Stimulated activated naive CD4-positive, alpha-beta T cell (primary cell): Measurements from ENCODE around the gene CDC42EP3.

Source experiments
- DNase-seq, 6 experiments: peaks; one replicate each; lab custom pipeline; 2025; lab: John Stamatoyannopoulos, UW

Gene CDC42EP3

DNA sequence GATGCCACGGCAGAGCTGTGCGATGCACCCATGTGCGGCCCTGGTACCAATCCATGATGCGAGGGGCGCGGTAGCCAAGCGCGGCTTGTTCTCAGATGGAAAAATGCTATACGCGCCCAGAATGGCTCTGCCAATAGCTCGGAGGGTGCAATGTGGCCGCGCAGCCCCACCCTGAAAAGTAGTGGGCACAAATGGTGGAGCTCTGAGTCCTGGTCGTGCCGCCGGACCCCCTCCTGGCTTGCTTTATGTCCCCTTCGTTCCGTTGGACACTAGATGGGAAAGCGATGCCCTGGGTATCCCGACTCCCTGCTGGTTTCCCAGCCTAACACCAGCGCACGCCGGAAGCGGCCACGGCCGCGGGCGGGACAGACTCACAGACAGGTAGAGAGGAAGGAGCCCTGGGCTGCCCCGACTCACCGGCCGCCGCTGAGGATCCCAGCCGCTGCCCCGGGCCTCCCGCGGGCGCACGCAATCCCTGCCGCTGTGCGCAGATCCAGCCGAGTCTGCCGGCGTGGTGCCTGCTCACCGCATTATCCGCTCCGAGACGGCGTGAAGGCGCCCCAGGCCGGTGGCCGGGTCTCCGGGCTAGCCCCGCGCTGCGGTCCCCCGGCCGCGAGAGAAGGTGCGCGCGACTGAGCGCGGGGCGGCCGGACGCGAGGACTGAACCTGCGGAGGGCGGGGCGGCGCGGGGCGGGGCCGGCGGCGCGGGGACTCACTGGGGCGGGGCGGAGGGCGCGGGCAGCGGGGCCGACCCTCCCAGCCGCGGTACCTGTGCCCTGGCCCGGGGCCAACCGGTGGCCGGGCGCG lies at the start of gene CDC42EP3:
TSS of gene CDC42EP3 (minus strand) at position 634 of the 807 bp plus-strand sequence. CDS start 25,055 bp downstream, outside the sequence.
- peak; percentile 10 to 65 (median 53) for DNase-seq

- no peak for DNase-seq
Observed at GRCh38 chr2:37721201-37721560, 49.7 kb upstream of the CDC42EP3 start.

DNA sequence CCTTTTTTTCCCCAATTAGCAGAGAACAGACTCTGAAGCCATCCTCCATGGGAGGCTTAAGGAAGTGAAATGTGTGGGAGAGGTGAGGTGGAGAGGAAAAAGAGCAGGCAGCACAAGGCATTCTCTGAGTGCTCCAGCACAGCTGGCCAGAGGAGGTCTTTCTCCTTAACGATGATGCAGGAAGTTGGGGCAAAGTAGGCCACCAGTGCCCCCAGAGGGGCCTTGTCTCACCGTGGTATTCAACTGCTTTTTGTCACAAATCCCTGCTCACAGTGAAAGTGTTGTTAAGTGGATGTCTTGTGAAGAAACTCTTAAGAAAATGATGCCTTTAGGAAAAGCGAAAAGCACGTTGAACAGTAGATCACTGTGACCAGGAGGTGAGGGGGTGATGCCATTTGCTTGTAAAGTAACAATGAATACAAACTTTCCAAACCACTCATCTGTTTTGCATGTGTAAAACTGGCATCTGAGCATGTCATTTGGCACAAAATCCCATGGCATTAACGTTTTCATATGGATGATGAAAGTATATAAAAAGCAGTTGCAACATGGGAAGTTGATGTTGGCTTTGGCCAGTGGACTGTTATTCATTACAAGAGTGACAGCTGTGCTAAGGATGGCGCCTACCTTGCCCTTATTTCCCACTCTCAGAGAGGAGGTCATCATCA lies 49.2 kb upstream of the CDC42EP3 start:
- no peak for DNase-seq

- no peak for DNase-seq
Observed at GRCh38 chr2:37718515-37719161, 47.2 kb upstream of the CDC42EP3 start.

GRCh38 chr2:37713258-37713700 lies 41.8 kb upstream of the CDC42EP3 start:
- DNase-seq, result no peak

DNA sequence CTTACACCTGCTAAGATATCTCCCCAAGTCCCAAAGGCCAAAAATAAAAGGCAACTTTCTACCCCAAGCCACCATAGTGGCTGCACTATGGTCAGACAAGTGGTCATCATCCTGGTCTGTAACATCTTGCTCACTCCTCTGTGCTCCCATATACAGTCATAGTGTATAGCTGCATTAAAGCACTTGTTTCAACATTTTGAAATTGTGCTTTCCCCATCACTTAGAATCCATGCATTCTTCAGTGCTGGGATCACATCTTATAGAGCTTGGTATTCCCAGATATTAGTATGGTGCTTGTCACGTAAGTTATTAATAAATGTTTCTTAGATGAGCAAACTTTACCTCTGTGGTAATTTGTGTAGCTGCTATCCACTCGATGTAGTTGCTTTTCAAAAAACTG lies 40.4 kb upstream of the CDC42EP3 start:
- no peak for DNase-seq

GRCh38 chr2:37711308-37711731 lies 39.9 kb upstream of the CDC42EP3 start:
- peak in 1 of 6 experiments; percentile 27 for DNase-seq

DNA sequence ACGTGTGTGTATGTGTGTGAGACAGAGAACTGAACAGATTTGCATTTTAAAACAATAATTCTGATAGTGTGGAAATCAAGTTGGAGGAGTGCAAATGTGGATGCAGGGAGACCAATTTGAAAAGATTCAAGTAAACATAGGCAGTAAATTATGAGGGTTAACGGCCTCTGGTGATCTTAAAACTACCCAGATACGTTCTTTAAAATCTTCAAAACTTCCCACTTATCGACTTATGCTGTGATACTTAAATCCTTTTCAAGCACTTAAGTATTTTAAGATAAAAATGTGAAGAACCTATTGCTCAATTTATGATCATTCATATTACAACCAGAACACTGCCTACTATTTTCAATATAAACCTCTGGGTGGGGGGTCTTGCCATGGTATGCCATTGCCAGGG lies 37.7 kb upstream of the CDC42EP3 start:
- no peak for DNase-seq

DNA sequence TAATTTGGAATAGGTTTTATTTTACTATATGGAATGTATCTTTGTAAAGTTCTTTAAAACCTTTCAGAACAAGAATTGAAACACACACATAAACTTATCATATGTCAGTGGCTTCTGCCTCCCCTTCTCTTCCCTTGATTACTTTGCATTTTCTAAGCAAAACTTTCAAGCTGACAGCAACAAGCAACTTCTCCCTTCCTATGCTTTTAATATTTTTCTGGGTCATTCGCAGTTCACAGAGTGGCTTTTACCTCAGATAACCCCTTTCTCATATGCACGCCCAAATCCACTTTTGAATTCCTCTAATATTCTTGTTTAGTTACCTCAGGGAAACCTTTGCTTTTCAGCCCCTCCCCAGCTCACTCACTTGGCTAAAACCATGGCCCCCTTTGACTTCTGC lies 36.7 kb upstream of the CDC42EP3 start:
- DNase-seq, result no peak

DNA sequence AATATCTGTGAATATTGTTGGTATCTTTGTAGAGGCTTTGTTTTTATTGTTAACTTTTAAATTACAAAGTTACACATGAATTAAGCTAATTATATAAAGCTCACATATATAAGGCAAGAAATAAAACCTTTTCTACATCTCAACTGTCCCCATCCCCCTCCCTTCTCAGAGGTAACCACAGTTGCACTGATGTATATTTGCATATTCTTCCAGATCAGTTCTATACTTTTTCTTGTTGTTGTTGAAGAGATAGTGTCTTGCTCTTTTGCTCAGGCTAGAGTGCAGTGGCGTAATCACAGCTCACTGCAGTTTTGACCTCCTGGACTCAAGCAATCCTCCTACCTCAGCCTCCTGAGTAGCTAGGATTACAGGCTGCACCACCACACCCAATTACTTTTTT lies 36.0 kb upstream of the CDC42EP3 start:
- no peak for DNase-seq

GRCh38 chr2:37706334-37707183 lies 35.1 kb upstream of the CDC42EP3 start:
- no peak for DNase-seq

DNA sequence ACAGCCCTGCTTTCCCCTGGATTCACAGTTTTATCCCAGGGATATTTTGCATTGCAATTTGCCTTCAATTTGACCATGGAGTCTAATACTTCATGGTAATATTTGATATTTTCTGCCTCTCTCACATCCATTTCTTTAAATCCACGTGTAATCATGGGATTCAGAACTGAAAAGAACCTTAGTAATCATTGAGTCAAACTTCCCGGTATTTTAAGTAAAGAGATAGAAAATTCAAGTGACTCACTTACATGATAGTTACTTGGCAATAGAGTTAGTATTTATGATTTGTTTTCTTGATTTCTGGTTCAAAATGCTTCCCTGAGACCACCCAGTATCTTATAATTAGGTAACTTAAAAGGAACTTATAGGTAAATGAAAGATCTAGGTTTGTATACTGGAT lies 33.7 kb upstream of the CDC42EP3 start:
- no peak for DNase-seq

DNA sequence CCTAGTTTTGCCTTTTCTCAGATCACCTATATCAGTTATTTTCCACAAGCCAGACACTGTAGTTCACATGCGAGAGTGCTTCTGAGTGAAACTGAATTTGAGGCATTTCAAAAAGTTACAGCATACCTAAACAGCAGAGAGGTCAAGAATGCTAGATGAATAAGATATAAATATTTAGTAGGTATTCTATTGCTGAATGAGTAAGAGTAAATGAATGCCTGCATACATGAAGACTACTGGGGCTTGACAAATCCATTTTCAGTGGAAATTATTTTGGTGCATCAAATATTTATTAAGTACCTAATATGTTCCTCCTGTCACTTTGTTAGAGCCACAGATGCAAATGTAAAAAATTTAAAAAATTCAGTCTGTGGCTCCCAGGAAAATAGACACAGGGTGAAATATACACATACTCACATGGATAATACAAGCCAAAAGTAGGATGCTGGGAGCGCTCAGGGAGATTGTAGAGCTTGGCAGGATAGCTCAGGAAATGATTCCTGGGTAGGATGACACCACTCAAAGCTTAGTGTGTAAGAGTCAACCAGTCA lies 27.6 kb upstream of the CDC42EP3 start:
- no peak for DNase-seq

DNA sequence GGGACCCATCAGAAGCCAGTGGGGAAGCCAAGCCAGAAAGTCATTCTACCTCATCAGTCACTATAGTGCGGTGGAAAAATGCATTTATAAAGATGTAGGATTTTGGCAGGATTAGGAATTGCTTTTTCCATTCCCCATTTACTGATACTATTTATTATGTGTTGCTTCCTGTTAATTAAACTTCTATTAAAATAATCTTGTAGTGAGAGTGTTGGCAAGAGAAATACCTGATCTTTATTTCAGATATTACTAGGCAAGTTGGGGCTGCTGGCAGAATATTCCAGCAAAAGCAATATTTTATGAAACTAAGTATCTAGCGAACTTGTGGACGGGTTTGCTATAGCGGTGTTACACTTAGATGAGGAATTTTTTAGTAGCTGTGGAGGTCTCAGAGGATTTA lies 23.9 kb upstream of the CDC42EP3 start:
- DNase-seq, result no peak

GRCh38 chr2:37692711-37693110 lies 21.3 kb upstream of the CDC42EP3 start:
- no peak for DNase-seq

GRCh38 chr2:37689751-37690150 lies 18.3 kb upstream of the CDC42EP3 start:
- no peak for DNase-seq

DNA sequence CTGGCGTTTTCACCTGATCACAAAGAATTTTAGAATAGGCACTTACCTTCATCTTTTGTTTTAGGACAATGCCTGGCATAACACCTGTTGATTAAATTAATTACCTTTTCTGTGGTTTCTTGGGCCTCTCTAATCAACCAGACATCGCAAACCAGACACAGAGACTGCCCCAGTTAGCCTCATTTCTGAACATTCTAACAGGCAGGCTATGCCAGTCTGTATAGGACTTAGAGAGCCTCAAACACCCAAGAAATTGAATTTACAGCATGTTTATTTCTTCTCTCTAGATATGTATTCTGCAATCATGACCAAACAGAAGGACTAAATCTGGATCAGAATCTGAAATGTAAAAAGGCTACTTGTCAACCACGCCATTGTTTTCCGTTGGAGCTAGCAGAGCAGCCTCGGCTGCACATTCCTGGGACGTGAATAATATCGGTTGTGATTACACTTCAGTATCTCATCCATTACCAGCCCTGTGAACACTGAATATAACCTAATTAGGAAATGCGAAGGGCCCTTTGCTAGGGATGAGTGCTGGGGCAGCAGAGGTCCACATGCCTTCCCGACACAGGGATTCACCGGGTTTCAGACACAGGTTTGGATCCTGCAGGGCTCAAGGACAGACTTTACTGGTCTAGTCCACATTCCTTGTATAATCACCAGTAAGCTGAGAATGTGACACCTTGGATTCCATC lies 17.5 kb upstream of the CDC42EP3 start:
- no peak for DNase-seq

DNA sequence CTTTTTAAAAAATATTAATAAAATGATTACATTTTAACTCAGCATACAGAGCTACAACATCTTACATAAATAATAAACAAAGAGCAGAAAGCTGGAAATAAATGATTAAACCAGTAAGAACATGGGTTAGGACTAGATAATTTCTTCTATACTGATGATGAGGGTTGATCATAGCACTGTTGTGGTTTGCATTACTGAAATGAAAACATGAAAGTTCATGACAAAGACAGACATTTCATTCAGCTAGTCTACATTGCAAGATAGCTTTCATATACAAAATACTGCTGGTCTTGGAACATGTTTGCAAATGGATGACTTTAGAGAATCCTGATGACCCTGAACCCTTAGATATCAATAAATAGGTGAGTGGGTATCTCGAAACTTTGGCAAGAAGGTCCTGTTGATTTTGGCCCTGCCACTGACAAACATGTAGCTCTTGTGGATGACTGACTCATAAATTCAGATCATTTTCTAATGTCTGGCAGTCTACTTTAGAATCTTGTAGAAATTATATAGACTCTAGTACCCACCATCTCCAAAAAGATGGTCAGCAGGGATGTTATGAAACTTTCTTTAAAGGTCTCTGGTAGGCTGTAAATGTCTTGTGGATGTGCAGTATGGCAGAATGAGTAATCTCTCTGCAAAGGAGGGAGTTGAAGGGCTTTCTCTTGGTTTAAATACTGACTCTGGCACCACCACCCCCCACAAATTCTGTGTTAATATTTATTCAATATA lies 15.5 kb upstream of the CDC42EP3 start:
- no peak for DNase-seq

GRCh38 chr2:37684809-37685208 lies 13.4 kb upstream of the CDC42EP3 start:
- no peak for DNase-seq
